ENCODE data around the gene TMEM179B. TPM values are rescaled to one million over a fixed set of nuclear protein-coding genes. Genes with fewer than 3 reads are reported as not detected.

Gene TMEM179B
- 17.2 and 21.3 TPM in 2 replicates for total RNA-seq

GRCh38 chr11:62787005-62787759 is at the start of gene TMEM179B:
TMEM179B (plus strand) TSS chr11:62787402; CDS start chr11:62787432, 30 bp downstream.

GRCh38 chr11:62753736-62754603 is 33.2 kb upstream of the TMEM179B start, which contains the start of gene ZBTB3:
ZBTB3 (minus strand) TSS chr11:62754160; CDS start chr11:62753664, 496 bp downstream.

GRCh38 chr11:62771144-62772021 is 15.8 kb upstream of the TMEM179B start, which contains the start of gene TAF6L:
TAF6L (plus strand) TSS chr11:62771396; CDS start chr11:62775784, 4,388 bp downstream.

GRCh38 chr11:62791501-62792201 is 4.4 kb downstream of the TMEM179B start, which contains the start of gene TMEM223:
TMEM223 (minus strand) TSS chr11:62792006; CDS start chr11:62791994, 12 bp downstream.

GRCh38 chr11:62805076-62805892 is 18.1 kb downstream of the TMEM179B start, which contains the start of gene NXF1:
NXF1 (minus strand) TSS chr11:62805440; CDS start chr11:62805356, 84 bp downstream.

GRCh38 chr11:62831520-62832335 is 44.5 kb downstream of the TMEM179B start, which contains the start of gene STX5:
STX5 (minus strand) TSS chr11:62832051; CDS start chr11:62831243, 808 bp downstream.

GRCh38 chr11:62832336-62833234 is 45.4 kb downstream of the TMEM179B start, which contains the start of gene TEX54:
TEX54 (minus strand) TSS chr11:62832841.

GRCh38 chr11:62839050-62839945 is 52.1 kb downstream of the TMEM179B start, which contains the start of gene WDR74:
WDR74 (minus strand) TSS chr11:62839590; CDS start chr11:62839570, 20 bp downstream.

Other genes with a start within 250 kb of the TMEM179B start
- 329 and 449 TPM in 2 replicates for gene AHNAK, start 240.6 kb upstream of the TMEM179B start, total RNA-seq
- 1,133 and 1,197 TPM in 2 replicates for gene EEF1G, start 213.5 kb upstream of the TMEM179B start, total RNA-seq
- gene TUT1, start 195.9 kb upstream of the TMEM179B start, total RNA-seq: 9.2 and 12.8 TPM in 2 replicates
- 177 and 185 TPM in 2 replicates for gene MTA2, start 185.5 kb upstream of the TMEM179B start, total RNA-seq
- 26.9 and 35.7 TPM in 2 replicates for gene EML3, start 174.6 kb upstream of the TMEM179B start, total RNA-seq
- 2.1 and 4.9 TPM in 2 replicates for gene ROM1, start 174.1 kb upstream of the TMEM179B start, total RNA-seq
- 16.7 and 19.2 TPM in 2 replicates for gene B3GAT3, start 165.4 kb upstream of the TMEM179B start, total RNA-seq
- 177 and 354 TPM in 2 replicates for gene GANAB, start 140.8 kb upstream of the TMEM179B start, total RNA-seq
- 16.8 and 20.8 TPM in 2 replicates for gene INTS5, start 134.1 kb upstream of the TMEM179B start, total RNA-seq
- 29.8 and 31.6 TPM in 2 replicates for gene C11orf98, start 122.2 kb upstream of the TMEM179B start, total RNA-seq
- 7.7 and 7.9 TPM in 2 replicates for gene CSKMT, start 122.1 kb upstream of the TMEM179B start, total RNA-seq
- gene UQCC3, start 115.7 kb upstream of the TMEM179B start, total RNA-seq: 9.0 and 10.5 TPM in 2 replicates
- gene LBHD1, start 115.1 kb upstream of the TMEM179B start, total RNA-seq: 1.6 and 2.8 TPM in 2 replicates
- 145 and 155 TPM in 2 replicates for gene UBXN1, start 108.3 kb upstream of the TMEM179B start, total RNA-seq
- gene LRRN4CL, start 97.9 kb upstream of the TMEM179B start, total RNA-seq: under 0.01 and 0.31 TPM in 2 replicates
- 14.2 and 15.7 TPM in 2 replicates for gene BSCL2, start 80.0 kb upstream of the TMEM179B start, total RNA-seq
- not detected in 2 replicates for gene GNG3, start 79.7 kb upstream of the TMEM179B start, total RNA-seq
- gene HNRNPUL2, start 59.9 kb upstream of the TMEM179B start, total RNA-seq: 9.9 and 18.2 TPM in 2 replicates
- 32.5 and 33.0 TPM in 2 replicates for gene TTC9C, start 58.9 kb upstream of the TMEM179B start, total RNA-seq
- gene ZBTB3, start 33.2 kb upstream of the TMEM179B start, total RNA-seq: 7.8 TPM in 2 replicates
- gene POLR2G, start 25.8 kb upstream of the TMEM179B start, total RNA-seq: 49.9 and 61.2 TPM in 2 replicates
- gene TAF6L, start 16.0 kb upstream of the TMEM179B start, total RNA-seq: 19.3 and 43.2 TPM in 2 replicates
- 11.3 and 11.5 TPM in 2 replicates for gene TMEM223, start 4.6 kb downstream of the TMEM179B start, total RNA-seq
- gene NXF1, start 18.0 kb downstream of the TMEM179B start, total RNA-seq: 11.8 and 50.6 TPM in 2 replicates
- 35.9 and 40.8 TPM in 2 replicates for gene STX5, start 44.6 kb downstream of the TMEM179B start, total RNA-seq
- not detected in 2 replicates for gene TEX54, start 45.4 kb downstream of the TMEM179B start, total RNA-seq
- gene WDR74, start 52.2 kb downstream of the TMEM179B start, total RNA-seq: 61.4 and 67.5 TPM in 2 replicates
- 86.1 and 87.2 TPM in 2 replicates for gene SLC3A2, start 93.5 kb downstream of the TMEM179B start, total RNA-seq
- gene CHRM1, start 134.0 kb downstream of the TMEM179B start, total RNA-seq: not detected in 2 replicates
- not detected in 2 replicates for gene SLC22A6, start 197.6 kb downstream of the TMEM179B start, total RNA-seq
- gene SLC22A8, start 228.4 kb downstream of the TMEM179B start, total RNA-seq: not detected in 2 replicates

Measured in bladder microvascular endothelial cell (primary cell).